DMS114 treated with DMSO at 0.1 percent for 48 hours (cell line): Measurements from ENCODE around the gene COG2.
"Not testable (repeated sequence)": the region's sequence is repeated elsewhere in the genome, so short reads cannot be mapped to it uniquely, and the experiment has no call there.

ENCODE experiments used
- DNase-seq: peaks from one replicate; lab custom pipeline; 2025; ENCODE audit not compliant: unreplicated experiment; lab: John Stamatoyannopoulos, UW

The COG2 gene

DNA sequence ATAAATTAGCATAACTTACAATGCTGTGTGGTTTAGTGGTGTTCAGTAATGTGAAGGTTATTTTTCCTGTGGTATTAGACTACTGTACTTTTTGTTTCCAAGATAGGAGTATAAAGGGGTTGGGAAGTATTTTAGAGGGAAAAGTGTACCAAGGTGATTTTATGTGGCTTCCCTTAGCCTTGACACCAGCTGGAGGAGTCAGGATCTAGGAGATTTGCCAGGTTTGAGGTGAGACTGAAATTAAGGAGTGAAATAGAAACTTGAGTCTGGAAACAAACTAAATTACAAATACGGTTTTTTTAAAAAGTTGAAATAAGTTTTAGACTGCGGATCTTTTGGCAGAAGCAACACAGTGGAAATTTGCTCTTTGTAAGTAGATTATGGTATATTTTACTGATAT, 32.3 kb downstream of the COG2 start:
- DNase-seq: no peak

DNA sequence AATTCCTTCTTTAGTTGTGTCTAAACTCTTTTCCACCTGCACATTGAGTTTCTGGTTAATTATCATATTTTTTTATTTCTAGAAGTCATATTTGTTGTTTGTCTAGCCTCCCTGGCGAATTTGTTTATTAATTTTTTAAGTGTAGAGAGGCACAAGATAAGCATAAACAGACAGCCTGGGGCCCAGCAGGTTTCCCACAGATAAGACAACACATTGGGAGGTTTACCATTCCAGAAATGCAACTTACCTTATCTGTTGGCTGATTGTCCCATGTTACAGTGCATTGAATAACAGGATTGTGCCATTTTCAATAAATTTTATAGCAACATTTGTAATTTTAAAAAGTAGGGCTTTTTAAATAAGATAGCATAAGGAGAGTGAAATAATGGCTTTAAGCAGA, 34.9 kb downstream of the COG2 start:
- no peak for DNase-seq

DNA sequence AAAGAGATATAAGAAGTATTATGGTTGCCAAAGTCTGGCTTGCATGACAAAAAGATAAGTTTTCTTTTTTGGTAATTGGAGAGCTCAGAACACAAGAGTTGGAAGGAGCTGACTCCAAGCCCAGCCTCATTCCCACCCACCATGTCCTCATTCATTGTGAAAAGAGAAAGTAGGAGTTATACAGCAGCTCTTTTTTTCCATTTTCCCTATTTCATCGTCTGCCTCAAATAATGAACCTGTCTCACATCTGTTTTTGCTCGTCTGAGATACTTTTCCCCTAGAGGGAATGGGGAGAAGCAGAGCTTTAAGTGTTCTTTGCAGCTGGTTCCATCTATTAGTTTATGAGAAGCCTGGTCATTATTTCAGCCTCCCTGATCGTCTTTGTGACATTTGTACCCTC, 36.9 kb downstream of the COG2 start:
- no peak for DNase-seq

DNA sequence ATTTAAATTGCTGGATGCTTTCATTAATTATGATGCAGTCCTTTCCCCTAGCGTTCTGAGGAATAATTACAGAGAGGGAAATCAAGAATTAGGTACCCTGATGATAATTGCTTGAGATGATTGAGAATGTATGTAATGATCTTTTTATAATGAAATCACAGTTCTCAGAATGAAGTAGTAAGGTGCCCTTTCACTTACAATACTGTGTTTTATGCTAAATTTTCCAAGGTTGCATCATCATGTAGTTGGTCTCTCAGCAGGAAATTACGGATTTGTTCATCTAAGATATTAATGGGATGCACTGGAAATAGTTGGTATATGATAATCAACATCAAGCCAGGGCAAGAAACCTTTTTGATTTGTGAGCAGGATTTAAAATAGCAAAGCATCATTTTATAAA, 37.5 kb downstream of the COG2 start:
- no peak for DNase-seq

DNA sequence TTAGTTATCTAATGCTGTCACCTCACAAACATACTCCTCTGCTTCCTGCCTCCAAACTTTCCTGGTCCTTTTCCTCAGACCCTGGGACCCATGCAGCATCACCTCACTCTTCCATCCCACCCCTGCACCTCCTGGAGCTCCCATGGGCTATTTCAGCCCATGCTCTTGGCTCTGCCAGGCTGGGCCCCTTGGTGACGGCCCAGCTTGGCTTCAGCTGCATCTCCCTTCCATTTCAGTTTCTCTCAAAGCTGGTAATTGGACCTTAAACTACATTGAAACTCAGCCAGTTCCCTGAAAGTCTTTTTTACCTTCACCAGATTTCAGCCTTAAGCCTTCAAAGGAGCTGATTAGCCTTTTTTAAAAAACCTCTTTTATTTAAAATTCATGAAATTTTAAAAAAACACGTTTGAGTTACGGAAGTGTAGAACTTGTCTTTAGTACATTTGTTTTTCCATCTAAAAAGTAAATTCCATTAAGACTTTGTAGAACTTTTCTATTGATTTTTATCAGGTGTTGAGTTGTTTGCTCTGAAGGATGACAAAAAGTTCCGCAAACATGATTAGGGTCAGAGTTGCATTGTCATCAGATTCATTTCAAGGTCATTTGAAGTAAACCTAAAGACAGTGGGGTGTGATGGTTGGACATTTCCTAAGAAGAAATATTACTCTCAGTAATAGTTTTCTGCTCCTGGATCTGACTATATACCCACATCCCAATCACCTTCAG, 38.2 kb downstream of the COG2 start:
- no peak for DNase-seq

DNA sequence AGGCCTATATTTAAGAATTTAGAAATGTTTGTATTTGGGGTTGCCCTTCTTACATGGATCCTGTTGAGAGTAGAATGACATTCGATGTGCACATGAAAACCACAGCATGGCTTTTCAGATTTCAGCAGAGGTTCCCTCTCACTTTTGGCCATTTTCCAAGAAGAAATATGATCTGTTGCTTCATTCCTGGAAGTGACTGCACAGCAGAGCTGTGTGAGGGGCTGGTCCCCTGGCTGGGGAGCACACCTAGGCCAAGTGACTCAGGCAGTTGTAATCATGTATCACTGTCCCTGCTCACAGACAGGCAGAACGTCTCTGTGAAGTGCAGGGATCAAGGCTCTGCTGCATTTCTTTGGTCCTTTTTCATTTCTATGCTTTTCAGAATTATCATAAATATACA, 39.3 kb downstream of the COG2 start:
- DNase-seq: no peak

DNA sequence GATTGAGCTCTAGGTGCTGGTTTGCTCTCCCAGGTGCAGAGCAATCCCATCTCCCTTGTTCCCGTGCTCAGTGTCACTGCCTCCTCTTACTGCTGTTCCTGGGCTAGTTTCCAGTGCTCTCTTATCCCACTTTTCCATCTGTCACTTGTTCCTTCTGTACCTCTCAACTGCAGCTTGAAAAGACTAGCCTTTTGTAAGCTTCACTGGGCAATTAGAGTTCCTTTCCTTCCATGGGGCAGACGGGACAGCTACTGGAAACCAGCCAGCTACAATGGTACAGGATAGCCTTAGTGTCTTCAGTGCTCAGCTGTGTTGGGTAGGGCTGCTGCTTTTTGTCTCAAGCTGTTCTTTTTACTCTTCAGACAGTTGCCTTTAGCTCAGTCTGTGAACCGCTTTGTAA, 40.0 kb downstream of the COG2 start:
- DNase-seq: no peak

DNA sequence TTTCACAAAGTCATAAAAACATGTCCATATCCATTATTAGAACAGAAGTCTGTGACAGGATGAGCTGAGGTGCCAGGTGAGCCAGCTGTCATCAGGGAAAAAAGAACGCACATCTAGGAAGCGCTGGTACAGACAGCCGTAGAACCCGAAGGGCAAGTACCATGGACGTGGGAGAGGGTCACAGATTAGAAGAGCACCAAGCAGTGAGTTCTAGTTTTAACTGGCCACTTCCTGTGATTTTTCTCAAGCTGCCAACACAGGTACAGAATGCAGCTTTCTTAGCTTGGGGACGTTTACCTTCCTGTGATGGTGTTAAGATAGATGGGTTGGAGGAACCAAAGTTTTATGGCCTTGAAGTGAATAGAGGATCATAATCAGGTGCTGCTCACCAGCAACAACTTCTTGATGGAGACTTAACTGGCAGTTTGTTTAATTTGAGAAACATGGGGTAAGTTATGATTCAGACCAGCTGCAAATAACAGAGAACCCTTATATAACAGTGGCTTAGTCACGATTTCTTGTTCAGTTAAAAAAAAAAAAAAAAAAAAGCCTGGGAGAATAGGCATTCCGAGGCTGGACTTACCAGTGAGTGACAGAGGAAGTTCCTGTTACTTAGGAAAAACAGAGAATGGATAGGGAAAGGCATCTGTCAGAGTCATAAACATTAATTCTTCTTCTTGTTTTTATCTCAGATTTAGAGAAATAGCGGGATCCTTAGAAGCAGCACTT, 40.8 kb downstream of the COG2 start:
- no peak for DNase-seq

DNA sequence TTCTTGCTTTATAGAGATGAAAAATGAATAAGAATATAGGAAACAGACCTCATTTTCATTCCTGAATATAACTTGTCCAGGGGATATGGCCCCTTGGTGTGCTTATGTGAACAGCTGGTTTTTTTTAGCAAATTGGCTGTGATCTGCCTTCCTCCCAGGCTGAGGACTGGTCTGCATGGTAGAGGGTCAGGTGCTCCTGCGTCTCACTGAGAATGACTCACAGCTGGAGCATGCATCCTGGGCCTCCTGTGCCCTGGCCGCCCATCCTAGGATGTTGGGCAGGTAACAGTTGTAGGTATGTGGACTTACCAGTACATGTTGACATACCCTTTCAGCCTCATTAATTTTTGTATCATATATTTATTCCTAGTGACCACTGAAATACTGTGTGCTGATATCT, 41.9 kb downstream of the COG2 start:
- no peak for DNase-seq

DNA sequence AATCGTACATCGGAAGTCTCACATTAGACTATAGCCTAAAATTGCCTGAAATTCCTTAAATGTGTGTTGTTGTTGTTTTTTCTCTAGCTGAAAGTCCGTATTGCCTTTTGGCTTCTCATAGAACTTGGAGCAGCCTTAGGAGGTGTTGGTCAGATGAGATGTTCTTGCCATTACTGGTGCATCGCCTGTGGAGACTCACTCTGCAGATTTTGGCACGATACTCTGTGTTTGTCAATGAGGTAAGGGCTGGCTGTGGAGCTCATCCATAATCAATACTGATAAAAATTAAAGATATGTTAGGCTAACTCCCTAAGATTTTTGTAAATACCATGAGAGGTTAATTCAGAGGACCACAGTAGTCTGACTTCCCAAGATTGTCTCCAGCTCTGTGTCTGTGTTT, 42.7 kb downstream of the COG2 start:
- DNase-seq: no peak

DNA sequence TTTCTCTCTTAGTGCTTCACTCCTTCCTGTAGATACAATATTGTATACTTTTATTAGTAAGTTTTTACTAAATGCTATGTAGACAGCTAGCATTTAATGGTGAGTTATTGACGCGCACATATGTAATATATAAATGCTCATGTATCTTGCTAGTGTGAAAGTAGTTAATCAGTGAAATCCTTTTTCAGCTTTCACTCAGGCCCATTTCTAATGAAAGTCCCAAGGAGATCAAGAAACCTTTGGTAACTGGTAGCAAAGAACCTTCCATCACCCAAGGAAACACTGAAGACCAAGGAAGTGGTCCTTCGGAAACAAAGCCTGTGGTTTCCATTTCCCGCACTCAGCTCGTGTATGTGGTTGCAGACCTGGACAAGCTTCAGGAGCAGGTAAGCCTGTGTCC, 44.5 kb downstream of the COG2 start:
- no peak for DNase-seq

DNA sequence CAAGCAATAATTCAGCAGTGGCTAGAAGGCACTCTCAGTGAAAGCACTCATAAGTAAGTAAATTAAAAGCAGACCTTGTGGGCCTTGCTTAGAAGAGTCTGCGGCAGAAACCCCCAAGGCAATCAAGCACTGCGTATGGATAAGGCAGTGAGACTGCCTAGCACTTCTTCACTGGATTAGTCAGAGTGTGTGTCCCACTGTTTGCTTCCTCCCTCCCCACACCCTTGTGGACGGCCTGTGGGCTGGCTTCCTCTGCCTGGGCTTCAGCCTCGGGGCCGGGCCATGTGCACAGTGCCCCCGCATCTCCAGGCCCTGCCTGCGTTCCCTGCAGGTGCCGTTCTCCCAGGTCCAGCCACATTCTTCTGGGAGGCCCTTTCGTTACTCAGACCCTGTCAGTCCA, 47.8 kb downstream of the COG2 start:
- DNase-seq: no peak

DNA sequence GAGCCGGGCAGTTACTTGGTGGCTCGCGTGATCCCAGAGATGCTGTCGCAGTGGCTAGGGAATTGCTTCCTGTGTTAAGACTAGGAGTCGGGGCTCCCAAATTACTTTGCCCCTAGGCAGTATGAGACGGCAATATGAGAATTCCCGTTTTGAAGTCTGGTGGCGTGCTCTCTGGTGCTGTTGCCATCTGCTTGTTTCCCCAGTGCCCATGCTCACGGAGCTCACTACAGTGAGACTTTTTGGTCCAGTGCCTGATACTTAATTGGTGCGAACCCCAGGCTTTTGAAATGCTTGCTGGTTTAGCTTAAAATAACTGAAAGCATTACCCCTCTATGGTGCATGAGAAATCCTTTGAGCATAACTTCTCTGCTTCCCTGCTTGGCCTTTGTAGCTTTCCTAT, 49.3 kb downstream of the COG2 start:
- DNase-seq: no peak

DNA sequence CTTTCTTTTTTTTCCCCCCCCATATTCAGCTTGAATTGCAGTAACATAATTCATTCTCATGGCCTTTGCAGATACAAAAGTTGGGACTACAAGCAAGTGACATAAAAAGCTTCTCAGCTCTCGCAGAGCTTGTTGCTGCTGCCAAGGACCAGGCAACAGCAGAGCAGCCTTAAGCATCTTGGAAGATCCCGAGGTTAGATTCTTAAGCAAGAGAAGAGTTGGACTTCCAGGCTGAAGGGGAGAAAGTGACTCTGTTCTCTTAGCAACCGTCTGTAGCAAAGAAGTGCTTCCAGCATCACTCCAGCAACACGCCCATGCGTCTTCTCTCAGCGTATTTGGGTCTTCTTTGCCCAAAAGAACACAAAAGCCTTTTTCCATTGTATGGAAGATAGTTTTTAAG, 50.9 kb downstream of the COG2 start:
- DNase-seq: no peak

DNA sequence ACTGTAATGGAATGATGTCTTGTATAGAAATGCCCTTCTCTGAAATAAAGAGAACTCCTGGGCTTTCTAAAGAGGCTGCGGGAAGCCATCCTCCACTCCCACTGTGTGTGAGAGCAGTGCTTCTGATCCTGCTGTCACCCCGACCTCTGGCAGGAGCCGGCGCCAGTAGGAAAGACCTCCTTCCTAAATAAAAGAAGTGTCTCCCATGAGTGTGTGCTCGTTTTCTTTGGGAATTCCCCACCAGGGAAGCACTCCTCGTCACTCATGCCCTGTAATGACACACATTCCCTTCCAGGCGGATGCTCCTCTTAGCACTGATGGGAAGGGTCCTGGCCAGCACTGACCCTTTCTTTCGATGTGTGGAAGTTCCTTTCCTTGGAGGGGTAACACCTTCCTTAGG, 51.5 kb downstream of the COG2 start:
- no peak for DNase-seq

DNA sequence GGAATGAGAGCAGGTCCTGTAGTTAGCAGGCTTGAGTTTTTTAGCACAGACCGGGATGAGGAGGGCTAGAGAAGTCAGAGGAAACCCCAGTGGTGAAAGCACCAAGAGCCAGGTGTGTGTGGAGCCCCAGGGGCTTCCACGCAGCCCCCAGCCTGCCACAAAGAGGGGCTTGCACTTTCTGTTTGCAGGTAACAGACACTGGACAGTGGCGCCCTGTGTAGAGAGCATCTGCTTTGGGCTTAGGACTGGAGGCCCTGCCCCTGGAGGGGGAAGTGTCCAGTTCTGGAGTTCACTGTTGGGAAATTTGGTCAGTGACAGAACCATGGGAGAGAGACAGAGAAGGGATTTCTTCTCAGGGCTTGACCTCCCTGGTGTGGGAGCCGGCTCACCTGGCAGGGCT, 52.2 kb downstream of the COG2 start:
- DNase-seq: no peak

DNA sequence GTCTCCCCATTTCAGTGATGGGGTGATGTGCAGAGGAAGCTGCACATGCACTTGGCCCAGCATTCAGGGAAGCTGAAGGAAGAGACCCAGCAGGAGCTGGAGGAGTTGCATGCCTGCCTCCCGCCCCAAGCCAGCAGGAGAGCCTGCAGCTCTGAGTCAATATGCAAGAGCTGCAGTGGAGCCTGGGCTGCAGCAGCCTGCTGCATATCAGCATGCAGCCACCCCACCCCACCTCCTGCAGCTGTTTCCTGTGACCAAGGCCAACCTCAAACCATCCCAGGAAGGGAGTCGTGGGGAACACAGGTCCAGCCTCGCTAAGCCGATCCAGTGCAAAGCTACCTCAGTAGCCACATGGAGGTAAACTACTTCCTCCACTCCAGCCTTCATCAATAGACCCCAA, 52.7 kb downstream of the COG2 start:
- DNase-seq: no peak

DNA sequence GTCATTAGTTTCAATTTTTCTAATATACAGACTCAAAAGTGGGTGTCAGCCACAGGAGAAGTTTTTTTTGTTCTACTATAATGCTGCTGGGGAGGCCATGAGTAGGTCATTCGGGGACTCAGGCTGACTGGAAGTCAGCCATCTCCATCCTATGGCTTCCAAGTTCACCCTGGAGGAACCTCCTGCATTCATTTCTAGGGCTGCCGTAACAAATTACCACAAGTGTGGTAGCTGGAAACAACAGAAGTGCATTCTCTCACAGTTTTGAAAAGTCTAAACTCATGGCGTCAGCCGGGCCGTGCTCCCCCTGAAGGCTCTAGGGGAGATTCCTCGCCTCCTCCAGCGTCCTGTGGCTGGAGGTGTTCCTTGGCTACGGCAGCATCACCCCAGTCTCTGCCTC, 53.9 kb downstream of the COG2 start:
- no peak for DNase-seq

DNA sequence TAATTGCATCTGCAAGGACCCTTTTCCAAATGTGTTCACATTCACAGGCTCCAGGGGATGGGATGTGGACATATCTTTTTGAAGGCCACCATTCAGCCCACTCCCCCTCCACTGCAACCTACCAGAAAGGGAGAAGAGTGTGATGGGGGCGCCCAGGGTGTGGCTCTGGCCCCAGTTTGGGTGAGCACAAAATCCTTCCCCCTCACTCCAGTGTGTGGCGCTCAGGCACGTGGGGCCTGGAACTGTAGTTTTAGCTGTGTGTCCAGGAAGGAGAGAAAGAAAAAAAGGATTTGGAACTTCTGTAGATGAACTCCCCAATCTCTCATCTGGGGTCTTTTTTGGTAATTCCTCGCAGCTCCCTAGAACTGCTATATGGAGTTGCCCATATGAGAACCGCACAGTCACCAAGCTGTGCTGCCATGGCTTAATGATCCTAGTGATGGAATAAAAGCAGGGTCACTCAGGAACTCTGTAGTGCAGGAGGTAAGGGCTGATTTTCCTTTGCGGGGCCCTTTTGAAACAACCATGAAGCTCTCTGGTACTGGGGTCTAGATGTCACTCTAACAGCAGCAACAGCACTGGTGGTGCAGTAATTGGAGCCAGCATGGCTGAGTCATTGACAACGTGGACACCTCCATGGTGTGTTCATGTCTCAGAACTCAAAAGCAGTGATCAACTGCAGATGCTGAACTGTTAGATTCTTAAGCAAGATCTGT, 54.6 kb downstream of the COG2 start:
- no peak for DNase-seq

DNA sequence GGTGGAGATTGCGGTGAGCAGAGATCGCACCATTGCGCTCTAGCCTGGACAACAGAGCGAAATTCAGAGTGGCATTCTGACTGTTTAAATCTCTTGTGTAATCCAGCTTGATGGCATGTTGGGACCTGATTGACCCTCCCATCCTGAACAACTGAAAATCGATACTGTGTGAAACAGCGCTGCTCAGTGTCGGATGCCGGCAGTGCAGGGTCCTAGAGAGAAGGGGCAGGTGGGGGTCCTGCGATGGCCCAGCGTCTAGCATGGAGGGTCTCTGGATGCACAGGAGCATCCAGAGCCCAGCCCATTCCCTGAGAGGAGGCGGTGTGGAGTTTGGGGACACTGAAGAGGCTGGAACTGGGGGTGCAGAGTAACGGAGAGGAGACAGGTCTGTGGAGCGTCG, 55.8 kb downstream of the COG2 start:
- DNase-seq: no peak

DNA sequence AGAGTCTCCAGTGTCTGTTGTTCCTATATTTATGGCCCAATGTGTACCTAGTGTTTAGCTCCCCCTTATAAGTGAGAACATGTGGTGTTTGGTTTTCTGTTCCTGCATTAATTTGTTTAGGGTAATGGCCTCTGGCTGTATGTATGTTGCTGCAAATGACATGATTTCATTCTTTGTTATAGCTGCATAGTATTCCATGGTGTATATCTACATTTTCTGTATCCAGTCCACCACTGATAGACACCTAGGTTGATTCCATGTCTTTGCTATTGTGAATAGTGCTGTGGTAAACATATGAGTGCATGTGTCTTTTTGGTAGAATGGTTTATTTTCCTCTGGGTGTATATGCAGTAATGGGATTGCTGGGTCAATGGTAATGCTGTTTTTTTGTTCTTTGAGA, 56.7 kb downstream of the COG2 start:
- not testable (repeated sequence) for DNase-seq

DNA sequence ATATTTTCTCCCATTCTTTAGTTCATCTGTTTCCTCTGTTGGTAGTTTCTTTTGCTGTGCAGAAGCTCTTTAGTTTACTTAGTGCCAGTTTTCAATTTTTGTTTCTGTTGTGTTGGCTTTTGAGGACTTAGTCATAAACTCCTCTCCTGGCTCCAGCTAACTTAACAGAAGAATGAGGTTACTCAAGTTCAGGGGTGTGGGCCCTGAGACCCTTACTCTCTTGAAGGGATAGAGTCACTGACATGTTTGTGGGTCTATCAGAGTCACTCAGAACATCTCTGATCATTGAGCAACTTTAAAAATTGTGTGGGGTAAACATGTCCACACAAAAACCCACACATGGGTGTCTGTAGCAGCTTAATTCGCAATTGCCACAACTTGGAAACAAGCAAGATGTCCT, 57.4 kb downstream of the COG2 start:
- no peak for DNase-seq
